Measurements from ENCODE around the gene ATG14.
"Not testable (repeated sequence)": the region's sequence is repeated elsewhere in the genome, so short reads cannot be mapped to it uniquely, and the experiment has no call there.

ATG14 gene

DNA sequence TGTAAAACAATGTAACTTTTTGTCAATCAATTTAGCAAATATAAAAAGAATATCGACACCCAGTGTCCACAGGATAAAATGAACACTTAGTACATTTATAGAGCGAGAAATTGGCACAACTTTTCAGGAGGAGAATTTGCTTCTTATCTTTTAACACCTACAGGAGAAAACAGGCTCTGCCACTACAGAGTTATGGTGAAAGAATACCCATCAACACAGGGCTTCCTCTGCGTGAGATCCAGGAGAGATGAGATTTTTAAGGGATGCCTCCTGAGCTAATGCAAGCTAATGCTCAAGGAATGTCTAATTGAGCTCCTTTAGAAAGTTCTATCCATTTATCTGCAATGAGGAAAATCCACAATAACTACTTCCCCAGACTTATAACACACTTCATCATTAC is 21.0 kb upstream of the ATG14 start:
- no peak for DNase-seq

DNA sequence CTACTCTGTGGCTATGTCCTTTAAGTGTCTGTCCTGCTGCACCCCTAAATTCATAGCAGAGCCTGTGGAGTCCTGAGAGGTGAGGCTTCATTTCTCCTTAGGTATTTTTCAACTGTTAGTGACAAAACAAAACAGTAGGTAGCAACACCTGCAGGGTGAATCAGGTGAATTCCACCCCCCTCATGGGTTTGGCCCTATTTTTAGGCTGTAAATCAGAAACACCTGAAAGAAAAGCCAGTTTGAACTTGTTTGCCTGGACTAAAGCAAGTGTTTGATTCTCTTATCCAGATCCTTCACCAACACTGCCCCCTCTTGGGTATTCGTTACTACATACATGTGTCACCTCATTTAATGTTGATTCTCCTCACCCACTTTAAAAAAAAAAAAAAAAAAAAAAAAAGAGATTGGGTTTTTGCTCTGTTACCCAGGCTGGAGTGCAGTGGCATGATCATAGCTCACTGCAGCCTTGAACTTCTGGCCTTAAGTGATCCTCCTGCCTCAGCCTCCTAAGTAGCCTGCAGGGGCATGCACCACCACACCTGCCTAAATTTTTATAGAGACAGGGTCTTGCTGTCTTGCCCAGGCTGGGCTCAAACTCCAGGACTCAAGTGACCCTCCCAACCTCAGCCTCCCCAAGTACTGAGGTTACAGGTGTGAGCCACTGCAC is 18.5 kb upstream of the ATG14 start:
- DNase-seq: peak; percentile 59 to 75

DNA sequence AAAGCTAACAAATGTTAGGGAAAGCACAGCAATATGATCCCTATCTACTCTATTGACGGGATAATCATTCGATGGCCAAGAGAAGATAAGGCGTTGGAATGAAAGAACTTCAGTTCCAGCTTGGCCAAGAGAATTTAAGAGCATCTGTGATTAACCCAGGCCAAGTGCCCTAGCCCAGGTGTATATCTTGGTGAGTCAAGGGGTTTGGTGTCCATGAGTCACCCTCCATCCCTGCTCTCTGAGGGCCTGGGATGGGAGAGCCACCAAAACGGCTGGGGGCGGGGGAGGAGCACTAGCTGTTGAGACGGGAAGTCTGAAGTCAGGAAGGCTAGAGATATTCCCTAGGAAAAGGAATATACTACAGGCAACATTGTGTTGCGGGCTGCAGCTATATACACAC is 15.8 kb upstream of the ATG14 start:
- no peak for DNase-seq

DNA sequence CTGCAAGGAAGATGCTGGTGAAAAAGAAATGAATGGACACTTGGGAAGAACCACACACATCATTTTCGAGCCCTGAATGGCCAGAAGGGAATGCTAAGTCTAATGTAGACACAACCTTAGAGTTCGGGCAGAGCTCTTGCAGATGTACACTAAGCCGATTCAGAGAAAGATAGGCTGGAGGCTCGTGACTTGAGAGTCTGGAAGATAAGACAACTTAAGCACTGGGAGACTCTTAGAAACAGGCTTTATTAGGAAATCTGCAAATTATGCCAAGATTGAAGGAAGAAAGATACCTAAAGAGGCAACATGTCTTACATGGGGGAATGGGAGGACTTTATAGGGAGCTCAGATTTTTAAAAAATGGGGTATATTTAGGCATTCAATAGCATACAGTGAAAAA is 15.3 kb upstream of the ATG14 start:
- DNase-seq: no peak

DNA sequence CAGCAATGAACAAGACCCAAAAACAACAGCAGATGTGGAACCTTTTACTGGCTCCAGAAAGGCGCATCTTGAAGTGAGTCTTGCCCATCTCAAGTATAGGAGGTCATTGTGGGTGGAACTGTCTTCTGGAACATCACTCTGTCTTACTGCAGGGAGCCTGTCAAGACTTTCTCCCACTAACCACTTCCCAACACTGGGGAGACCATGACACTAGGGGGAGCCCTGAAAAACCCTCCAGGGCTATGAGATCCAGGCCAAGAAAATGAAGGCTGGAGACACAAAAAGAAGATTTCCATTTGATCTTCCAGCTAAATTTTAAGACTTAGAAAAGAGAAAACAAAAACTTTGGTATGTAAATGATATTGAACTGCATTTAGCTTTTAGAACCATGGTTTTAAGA is 13.5 kb upstream of the ATG14 start:
- no peak for DNase-seq

DNA sequence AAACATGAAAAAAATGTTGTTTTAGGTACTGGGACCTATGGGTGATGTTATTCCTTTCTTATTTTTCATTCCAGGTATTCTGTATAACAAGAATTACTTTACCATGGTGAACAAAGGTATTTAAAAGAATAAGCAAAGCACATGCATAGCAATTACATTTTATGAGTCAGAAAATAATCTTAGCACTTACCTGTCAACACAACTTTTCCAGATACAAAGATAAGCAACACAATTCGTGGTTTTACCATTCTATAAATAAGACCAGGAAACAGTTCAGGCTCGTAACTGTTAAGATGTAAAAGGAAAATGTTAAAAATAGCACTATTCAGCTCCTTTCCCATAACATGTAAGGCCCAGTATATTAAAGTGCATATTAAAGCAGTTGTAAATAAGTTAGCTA is 12.3 kb upstream of the ATG14 start:
- DNase-seq: no peak

DNA sequence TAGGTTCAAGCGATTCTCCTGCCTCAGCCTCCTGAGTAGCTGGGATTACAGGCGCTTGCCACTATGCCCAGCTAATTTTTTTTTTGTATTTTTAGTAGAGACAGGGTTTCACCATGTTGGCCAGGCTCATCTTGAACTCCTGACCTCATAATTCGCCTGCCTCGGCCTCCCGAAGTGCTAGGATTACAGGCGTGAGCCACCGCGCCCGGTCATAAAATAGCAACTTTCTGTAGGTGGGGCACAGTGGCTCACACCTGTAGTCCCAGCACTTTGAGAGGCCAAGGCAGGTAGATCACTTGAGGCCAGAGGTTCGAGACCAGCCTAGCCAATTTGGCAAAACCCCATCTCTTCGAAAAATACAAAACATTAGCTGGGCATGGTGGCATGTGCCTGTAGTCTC is 10.7 kb upstream of the ATG14 start:
- not testable (repeated sequence) for DNase-seq

DNA sequence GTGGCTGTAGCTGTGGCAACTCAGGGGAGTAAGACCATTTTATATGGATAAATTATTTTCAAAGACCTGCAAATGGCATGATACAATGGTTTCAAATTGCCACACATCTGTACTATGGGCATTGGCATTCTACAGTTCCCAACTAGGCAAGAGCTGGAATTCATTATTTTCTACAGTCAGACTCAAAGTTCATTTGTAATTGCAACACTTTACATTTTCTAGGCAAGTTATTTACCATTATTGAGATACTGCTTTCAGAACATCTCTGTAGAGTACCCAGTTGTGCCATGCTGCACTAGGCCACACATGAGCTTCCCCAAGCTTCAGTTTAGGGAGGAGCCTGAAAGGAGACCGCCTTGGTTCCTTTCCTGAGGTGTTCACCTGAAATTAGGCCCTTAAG is 8.0 kb upstream of the ATG14 start:
- no peak for DNase-seq

DNA sequence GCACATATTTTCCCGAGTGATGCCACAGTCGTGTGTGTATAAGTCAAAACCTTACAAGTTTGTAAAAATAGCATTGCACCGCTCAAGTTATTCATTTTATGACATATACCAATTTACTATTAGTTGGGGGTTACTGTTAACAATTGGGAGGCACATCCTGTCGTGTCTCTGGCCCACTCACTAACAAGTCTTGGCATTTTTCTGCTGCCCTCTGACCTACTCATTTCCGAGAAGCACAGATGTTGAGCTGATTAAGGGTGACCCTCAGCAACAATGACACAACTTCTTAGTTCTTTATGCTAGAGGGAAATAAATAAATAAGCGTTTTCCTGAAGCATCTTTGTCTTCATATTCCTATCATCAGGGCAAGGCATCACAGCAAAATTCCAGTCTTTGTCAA is 6.8 kb upstream of the ATG14 start:
- DNase-seq: no peak

DNA sequence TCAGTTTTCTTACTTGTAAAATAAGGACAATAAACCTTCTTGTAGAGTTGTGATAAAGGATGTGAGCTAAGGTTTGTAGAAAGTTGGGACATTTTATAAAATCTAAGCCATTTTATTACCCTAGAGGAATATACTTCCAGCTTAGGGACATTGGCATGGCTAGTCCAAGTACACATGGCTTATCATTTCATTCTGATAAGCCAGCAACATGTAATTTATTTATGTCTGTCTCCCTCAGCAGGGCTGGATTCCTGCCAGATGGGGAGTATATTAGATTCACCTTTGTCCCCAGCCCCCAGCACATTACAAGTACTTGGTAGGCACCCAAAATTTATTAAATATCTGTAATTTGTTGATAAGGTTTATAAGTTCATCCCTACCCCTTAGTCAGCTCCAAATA is 6.3 kb upstream of the ATG14 start:
- DNase-seq: no peak

DNA sequence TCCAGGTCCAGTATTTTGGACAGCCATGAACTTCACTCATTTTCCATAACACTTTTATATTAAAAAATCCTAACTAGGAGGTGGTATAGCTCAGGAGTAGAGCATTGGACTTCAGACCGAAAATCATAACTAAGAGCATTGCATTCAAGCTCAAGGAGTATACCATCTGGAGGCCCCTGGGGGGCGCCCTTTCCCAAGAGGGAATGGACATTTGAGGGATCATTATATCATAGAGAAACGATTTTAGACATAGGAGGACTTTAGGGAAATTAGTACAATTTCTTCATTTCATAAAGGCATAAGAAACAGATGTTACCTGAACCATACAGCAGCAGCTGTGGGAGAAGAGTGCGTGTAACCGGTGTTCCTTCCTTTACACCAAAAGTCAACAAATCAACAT is 5.2 kb upstream of the ATG14 start:
- DNase-seq: peak in 1 of 2 experiments; percentile 55

DNA sequence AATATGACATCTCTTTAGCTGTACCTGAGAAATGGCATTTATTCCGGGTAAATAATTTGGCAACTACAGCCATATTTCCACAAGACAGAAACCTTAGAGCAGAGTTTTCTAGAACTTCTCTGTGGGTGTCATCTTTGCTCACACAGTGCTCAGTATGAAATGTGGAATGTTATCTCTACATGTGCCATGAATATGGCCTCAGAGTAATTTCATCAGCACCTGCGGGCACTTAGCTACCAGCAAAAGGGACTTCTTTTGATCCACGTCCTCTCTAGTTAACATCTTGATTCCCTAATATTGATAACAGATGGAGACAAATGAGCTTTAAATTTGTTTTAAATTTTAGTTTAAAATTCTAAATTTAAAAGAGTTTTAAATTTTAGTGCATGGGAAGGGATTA is 2.9 kb upstream of the ATG14 start:
- no peak for DNase-seq

DNA sequence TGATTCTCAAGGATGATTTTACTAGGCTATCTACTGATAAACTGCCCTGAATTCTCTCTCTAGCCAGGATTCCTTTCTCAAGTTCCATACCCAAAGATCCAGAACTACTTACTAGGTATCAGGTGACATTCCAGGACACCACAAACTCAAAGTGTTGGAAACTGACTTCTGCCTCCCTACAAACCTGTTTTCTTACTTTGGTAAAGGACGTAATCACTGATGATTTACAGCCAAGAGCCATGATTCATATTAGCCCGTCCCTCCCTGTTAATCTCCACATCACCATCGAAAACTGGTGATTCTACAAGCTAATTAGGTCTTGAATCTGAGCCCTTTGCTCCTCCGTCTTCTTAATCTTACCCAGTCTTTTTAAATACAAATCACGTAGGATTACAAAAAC is 1.0 kb upstream of the ATG14 start:
- no peak for DNase-seq

DNA sequence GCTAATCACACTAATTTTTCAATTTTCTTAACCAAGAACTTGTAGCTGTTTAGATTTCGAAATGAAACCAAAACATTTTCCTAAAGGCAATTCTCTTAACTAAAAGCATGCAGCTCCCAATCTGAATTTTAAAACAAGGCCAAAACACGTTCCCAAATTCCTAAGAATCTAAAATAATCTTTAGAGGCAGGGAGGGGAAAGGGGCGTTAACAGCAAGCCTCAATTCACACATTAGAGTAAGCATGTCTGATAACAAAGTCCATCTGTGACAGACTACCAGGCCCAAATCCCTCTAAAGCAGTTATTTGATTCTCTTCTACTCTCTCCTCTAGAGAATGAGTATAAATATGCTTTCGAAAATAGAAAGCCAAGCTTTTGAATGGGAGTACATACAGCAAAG is 754 bp downstream of the ATG14 start:
- no peak for DNase-seq

DNA sequence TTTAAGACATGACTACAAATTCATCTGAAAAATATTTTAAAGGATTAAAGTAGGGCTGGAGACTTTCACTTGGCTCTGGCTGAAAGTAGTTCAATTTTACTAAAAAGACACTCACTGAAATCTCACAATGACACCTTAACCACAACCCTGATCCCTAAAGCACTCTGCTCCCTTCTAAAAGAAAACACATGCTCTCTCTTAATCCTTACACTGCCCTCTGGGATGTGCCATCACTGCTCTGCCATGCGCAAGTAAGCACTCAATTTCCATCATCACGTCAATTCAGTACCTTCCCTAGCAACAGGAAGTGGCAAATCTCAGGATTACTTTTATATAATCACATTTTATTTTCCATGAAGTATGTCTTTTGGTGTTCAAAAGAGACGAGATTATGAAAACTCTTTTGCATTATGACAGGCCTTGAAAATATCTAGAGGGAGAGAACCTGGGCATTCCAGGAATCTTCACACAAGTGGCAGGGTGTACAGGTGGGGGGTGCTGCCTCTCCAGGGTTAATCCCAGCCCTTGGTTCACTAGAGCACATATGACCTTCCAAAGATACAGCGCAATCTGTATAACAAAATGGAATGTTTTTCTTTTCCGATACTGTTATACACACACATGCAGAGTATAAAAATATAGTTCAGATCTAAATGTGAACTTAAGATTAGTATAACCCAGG is 7.3 kb downstream of the ATG14 start:
- no peak for DNase-seq

DNA sequence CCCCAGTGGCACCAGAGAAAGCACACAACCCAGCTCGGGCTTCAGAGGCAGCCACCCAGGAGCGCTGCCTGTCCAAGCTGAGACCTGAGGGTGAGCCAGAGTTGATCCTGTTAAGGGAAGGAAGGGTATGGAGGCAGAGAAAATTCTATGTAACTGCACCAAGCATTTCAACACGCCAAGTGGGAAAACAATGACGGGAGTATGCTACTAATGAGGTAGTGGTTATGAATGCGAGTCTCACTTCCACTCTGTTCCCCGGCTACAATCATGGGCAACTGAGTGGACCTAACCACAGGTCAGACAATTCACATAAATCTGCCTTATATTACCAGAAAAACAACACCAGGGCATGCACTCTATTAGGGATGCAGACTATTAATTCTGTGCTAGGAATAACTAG is 9.9 kb downstream of the ATG14 start:
- no peak for DNase-seq

DNA sequence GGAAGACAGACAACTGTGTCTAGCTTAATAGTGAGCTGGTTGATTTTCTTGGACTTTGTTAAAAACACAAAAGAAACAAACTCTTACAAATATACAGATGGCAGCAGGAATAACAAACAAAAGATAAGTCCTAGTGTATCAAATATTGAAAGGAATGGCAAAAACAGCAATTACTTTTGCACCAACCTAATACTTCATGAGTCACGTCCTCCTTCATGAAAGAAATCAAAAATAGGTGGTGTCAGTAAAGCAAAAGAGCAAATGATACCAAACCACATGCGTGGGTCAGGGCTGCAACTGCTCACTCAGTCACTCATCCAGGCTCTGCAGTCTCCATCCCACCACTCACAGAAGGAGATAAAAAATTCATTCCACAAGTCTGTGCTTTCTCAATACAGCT is 11.8 kb downstream of the ATG14 start:
- DNase-seq: no peak

DNA sequence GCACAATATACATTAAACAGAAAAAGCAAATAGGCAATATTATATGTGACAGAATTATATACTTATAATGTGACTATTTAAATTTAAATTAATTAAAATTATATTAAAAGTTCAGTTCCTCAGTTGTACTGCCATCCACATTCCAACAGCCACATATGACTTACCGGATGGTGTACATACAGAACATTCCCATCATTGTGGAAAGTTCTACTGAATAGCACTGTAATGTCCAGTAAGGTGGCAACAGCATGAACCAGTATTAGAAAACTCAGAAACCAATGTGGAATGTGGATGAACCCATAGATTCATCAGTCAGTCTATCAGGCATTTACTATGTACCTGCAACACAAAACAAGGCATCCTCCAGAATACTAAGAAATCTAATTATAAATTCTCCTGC is 12.4 kb downstream of the ATG14 start:
- no peak for DNase-seq

DNA sequence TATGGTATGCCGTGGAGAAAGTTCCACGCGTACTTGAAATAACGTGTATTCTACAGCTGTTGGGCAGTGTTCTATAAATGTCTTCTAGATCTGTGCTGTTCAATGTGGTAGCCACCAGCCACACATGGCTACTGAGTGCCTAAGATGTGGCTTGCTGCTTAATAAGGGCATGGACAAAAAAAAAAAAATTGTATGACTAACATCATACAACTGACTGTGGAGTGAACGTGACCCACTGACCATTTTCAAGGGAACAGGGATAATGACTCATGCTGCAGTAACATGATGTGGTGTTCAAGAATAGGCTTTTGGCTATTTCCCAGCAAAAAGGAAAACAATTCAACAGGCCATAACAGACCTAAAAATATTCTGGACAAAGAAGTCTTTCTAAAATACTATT is 13.0 kb downstream of the ATG14 start:
- no peak for DNase-seq

DNA sequence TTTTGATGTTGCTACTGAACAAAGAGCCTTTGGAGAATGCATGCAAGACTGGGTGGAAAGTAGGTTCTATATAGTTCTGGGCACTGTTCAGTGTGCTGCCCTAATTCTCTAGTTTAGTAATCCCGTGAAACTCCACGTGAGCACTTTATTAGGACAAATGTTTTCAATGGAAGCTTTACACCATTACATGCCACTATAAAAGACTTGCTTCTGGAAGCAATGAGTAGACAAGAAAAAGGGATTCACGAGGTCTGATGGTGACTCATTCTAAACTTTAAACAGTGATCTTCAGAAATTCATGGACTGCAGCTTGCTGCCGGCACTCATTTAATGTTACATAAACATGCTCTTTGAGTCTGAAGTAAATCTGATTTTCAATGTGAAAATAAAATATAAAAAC is 22.3 kb downstream of the ATG14 start:
- no peak for DNase-seq

DNA sequence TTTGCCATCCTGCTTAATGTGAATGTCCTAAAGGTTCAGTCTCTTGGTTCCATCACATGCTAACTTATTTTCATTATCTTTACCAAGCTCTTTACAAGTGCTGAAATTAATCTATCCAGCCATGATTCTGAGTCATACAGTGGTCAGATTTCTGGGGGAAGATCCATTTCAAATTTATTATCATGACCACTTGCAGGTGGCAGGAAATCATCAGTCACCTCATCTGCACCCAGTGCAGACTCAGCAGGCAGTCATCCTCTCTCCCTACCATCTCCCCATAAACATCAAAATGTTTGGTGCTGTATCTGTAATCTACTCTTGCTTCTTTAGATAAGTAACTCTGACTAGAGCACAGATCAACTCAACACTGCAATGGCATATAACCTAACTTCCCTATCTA is 23.5 kb downstream of the ATG14 start:
- no peak for DNase-seq

DNA sequence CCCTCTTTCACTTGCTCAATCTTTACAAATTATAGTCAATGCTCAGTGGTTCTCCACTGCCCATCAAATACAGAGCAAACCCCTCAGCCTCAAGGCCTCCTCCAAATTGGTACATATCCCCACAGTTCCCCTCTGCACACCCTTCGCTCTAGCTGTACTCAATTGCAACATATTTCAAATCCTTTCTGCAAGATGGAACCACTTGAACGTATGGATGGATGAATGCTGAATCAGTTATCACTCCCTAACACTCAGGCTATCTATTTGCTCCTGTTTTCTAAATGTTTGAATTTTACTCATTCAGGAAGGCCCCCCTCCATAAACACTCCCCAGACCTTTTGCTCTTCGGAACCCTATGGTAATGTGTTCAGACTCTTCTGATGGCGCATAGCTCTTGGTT is 24.5 kb downstream of the ATG14 start:
- no peak for DNase-seq

DNA sequence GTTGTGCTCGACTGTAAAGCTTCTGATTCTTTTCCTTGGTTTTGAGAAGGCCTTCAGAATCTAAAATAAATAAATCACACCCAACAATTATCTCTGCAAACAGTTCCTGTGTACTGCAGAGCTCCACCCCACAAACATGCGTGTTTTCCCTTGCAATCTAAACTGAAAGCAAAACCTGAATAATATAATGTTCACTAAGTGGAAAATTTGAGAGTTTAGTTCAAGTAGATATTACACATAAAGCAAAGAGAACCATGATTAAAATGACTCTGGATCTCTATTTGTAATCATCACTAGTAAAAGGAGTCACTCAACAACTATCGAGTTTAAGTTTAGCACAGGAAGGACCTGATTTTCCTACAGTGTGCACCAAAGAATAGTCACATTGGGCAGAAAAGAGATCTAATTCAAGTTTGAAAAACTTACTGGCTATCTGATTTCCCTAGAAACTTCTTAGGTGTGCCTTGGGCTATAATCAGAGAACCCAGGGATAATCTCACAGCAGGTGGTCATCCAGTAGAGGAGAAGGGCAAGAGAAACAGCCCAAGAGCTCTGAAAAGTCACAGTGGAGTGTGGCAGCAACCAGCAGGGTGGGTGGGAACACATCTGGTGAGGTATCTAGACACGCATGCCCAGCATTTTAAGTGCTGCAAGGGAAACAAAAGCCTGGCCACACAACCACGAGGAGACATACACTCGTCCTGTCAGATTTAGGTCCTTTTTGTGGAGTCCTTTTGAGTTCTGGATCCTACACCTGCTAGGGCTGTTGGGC is 25.4 kb downstream of the ATG14 start:
- DNase-seq: no peak

DNA sequence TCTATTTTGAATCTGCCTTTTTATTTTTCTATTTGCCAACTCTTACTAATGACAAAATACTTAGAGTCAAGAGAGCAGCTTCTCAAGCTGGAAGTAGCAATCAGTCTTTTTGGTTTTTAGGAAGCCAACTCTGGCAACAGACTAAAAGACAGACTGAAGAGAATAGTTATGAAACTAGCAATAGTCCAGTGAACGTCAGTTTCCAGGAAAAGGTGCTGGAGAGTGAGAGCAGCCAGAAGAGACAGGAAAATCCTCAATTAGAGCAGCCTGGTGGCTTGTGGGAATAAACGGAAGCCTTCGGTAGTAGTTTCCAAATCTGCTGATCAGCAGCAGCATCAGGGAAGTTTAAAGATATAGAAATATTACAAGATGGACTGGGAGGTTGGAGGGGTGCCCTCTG is 27.1 kb downstream of the ATG14 start:
- DNase-seq: no peak
